Measurements from ENCODE around the gene NDUFAF8.

NDUFAF8 gene

DNA sequence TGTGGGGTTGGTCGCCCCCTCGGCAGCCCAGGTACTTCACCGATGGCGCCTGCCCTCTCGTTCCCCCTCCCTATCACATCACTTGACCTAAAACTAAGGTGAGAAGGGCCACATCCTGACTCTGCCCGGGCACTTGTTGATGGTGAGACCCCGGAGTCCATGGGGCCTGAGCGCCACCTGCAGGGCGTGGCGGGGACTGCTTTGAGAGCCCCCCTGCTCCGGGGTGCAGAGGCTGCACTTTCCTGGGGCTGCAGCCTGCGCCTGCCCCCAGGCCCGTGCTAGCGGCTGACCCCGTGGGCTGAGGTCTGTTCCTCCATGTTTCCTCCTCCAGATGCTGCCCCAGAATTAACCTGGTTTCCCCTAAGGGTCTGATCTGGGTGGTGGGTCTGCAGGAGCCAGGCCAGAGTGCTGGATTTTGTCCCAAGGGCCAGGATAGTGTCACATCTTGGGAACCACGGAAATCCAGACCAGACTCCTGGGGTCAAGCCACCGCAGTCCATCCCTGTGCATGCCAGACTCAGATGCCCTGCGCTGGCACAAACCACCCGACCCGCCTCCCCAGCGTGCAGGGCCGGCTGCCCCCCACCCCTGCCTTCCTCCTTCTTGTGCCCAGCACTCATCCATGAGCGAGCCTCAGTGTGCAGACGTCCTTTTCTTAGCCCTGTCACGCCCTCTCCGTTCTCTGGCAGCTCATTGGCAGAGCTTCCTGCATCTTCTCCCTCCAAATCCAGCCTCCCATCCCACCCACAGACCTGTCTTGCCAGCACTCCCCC lies 2.7 kb downstream of the NDUFAF8 start (continued):
- TF ChIP-seq ZNF473 (tag by site-specific recombination; IDR thresholded peaks at IDR 0.05) (no peak), ZNF501 (tag by site-specific recombination; IDR thresholded peaks at IDR 0.05) (no peak), HOXA7 (CRISPR knock-in tag; IDR thresholded peaks at IDR 0.05; ENCODE audit: borderline replicate concordance) (no peak), ZNF266 (tag by site-specific recombination; IDR thresholded peaks at IDR 0.05; ENCODE audit: low read depth) (no peak), YY1 (tag by site-specific recombination; IDR thresholded peaks at IDR 0.05) (no peak), GLIS2 (tag by site-specific recombination; IDR thresholded peaks at IDR 0.05) (peak; percentile 48; the same call in 1 of the 2 replicates), ZNF112 (tag by site-specific recombination; IDR thresholded peaks at IDR 0.05) (no peak), ZNF677 (tag by site-specific recombination; IDR thresholded peaks at IDR 0.05) (no peak), ZBTB10 (tag by site-specific recombination; IDR thresholded peaks at IDR 0.05) (peak; percentile 77; the same call in 1 of the 2 replicates), SALL2 (tag by site-specific recombination; IDR thresholded peaks at IDR 0.05; ENCODE audit: borderline replicate concordance) (no peak), ZNF768 (tag by site-specific recombination; IDR thresholded peaks at IDR 0.05) (no peak), MYNN (tag by site-specific recombination; IDR thresholded peaks at IDR 0.05; ENCODE audit: borderline replicate concordance) (no peak), ZNF174 (tag by site-specific recombination; IDR thresholded peaks at IDR 0.05) (no peak), ZBTB17 (tag by site-specific recombination; IDR thresholded peaks at IDR 0.05) (0 out of 2 replicates have a peak, but pooled peaks have one; percentile 10), ZNF747 (tag by site-specific recombination; IDR thresholded peaks at IDR 0.05) (no peak), ZNF121 (tag by site-specific recombination; IDR thresholded peaks at IDR 0.05) (no peak), ZNF16 (tag by site-specific recombination; IDR thresholded peaks at IDR 0.05; ENCODE audit: low read depth) (no peak), ZNF132 (tag by site-specific recombination; IDR thresholded peaks at IDR 0.05; ENCODE audit: borderline replicate concordance) (no peak), KLF9 (tag by site-specific recombination; IDR thresholded peaks at IDR 0.05; ENCODE audit: low read depth) (no peak), YY2 (tag by site-specific recombination; IDR thresholded peaks at IDR 0.05) (no peak), ZNF18 (tag by site-specific recombination; IDR thresholded peaks at IDR 0.05) (no peak), ZNF555 (tag by site-specific recombination; conservative IDR thresholded peaks at IDR 0.05) (no peak), KLF8 (tag by site-specific recombination; IDR thresholded peaks at IDR 0.05) (no peak), ZNF600 (tag by site-specific recombination; IDR thresholded peaks at IDR 0.05) (peak; percentile 42; the same call in 1 of the 2 replicates), BCL11A (tag by site-specific recombination; IDR thresholded peaks at IDR 0.05; ENCODE audit: low read depth) (no peak), ZNF19 (tag by site-specific recombination; IDR thresholded peaks at IDR 0.05; ENCODE audit: low read depth) (no peak), ZNF792 (tag by site-specific recombination; IDR thresholded peaks at IDR 0.05) (no peak), ZBTB1 (tag by site-specific recombination; IDR thresholded peaks at IDR 0.05) (no peak), ZNF214 (tag by site-specific recombination; IDR thresholded peaks at IDR 0.05; ENCODE audit: borderline replicate concordance) (no peak), ZNF169 (tag by site-specific recombination; IDR thresholded peaks at IDR 0.05) (no peak), ZNF585B (tag by site-specific recombination; IDR thresholded peaks at IDR 0.05) (no peak), ZNF311 (tag by site-specific recombination; IDR thresholded peaks at IDR 0.05; ENCODE audit: borderline replicate concordance) (no peak)
- TF ChIP-seq, protein P1, sequence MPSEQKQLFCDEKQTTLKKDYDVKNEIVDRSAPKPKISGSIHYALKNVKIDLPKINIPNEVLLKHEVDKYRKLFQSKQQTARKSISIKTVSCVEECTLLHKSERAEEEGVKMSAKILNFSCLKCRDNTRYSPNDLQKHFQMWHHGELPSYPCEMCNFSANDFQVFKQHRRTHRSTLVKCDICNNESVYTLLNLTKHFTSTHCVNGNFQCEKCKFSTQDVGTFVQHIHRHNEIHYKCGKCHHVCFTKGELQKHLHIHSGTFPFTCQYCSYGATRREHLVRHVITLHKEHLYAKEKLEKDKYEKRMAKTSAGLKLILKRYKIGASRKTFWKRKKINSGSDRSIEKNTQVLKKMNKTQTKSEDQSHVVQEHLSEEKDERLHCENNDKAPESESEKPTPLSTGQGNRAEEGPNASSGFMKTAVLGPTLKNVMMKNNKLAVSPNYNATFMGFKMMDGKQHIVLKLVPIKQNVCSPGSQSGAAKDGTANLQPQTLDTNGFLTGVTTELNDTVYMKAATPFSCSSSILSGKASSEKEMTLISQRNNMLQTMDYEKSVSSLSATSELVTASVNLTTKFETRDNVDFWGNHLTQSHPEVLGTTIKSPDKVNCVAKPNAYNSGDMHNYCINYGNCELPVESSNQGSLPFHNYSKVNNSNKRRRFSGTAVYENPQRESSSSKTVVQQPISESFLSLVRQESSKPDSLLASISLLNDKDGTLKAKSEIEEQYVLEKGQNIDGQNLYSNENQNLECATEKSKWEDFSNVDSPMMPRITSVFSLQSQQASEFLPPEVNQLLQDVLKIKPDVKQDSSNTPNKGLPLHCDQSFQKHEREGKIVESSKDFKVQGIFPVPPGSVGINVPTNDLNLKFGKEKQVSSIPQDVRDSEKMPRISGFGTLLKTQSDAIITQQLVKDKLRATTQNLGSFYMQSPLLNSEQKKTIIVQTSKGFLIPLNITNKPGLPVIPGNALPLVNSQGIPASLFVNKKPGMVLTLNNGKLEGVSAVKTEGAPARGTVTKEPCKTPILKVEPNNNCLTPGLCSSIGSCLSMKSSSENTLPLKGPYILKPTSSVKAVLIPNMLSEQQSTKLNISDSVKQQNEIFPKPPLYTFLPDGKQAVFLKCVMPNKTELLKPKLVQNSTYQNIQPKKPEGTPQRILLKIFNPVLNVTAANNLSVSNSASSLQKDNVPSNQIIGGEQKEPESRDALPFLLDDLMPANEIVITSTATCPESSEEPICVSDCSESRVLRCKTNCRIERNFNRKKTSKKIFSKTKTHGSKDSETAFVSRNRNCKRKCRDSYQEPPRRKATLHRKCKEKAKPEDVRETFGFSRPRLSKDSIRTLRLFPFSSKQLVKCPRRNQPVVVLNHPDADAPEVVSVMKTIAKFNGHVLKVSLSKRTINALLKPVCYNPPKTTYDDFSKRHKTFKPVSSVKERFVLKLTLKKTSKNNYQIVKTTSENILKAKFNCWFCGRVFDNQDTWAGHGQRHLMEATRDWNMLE (tag by site-specific recombination; conservative IDR thresholded peaks at IDR 0.05; ENCODE audit: low read depth): no peak

Data from HEK293 (cell line).